ENCODE data around the gene RYR1. TPM values are rescaled to one million over a fixed set of nuclear protein-coding genes. Genes with fewer than 3 reads are reported as not detected.

Gene RYR1
- total and polyA plus RNA-seq, 2 of the 8 experiments (the other 6 are each of a cell fraction or from before 2014, with no cell fraction given) = 5.8 to 11.8 TPM

GRCh38 chr19:38442736-38443135 lies 9.2 kb downstream of the RYR1 start:
- no peak overlapping the region for H2BK15ac ChIP-seq (ENCODE audit: low read length)
- H4K91ac ChIP-seq (replicated peaks; ENCODE audit: insufficient read length, low read length) = no peak overlapping the region
- H4K5ac ChIP-seq (ENCODE audit: insufficient read length, low read depth, low read length) = no peak overlapping the region
- no peak overlapping the region for H2BK5ac ChIP-seq (ENCODE audit: low read depth, low read length)
- no peak overlapping the region for H3K27ac ChIP-seq (ENCODE audit: low read depth, low read length)
- H3K4me2 ChIP-seq (ENCODE audit: insufficient read depth in 1 of 2, low read depth in 2 of 2, low read length in 2 of 2) = no peak overlapping the region
- peaks cover 0 to 2% of the 10 kb centered on the region in 2 experiments for H4K20me1 ChIP-seq (replicated peaks in 1 of 2; ENCODE audit: control insufficient read depth in 1 of 2, insufficient read depth in 2 of 2, low read length in 2 of 2)
- no peak overlapping the region for H2BK12ac ChIP-seq (ENCODE audit: low read depth, low read length)
- WGBS, 2 experiments (ENCODE audit: extremely low coverage in 1 of 2, insufficient coverage in 1 of 2, insufficient read length in 1 of 2, insufficient replicate concordance in 2 of 2, low coverage in 1 of 2, low lambda C conversion rate in 2 of 2, missing lambda C conversion rate in 1 of 2) = 89% methylated on average over 8 of the region's 9 CpGs; no CpG with 5 or more reads in 1 of the 2 experiments
- H2BK20ac ChIP-seq (ENCODE audit: low read length) = no peak overlapping the region
- no peaks in the 10 kb centered on the region for H3K23me2 ChIP-seq (ENCODE audit: low read depth, low read length)
- no peak overlapping the region for H3K23ac ChIP-seq (ENCODE audit: insufficient read length)
- no peak overlapping the region for H2AFZ ChIP-seq (ENCODE audit: low read length)
- no peak overlapping the region for H3K18ac ChIP-seq (ENCODE audit: extremely low read depth, low read length)
- FAIRE-seq (no peak), DNase-seq (ENCODE audit: low read depth in 1 of 2, low spot score in 2 of 2) (no peak)
- H3K4me1 ChIP-seq (replicated peaks in 1 of 4; ENCODE audit: control insufficient read depth in 3 of 4, insufficient read depth in 4 of 4, low read length in 3 of 4) = peaks cover 0 to 5% (median 3%) of the 10 kb centered on the region in 4 experiments; a peak in 5 of 7 replicates
- no peaks in the 10 kb centered on the region for H3K27me3 ChIP-seq (replicated peaks in 1 of 4; ENCODE audit: control insufficient read depth in 3 of 4, extremely low read depth in 1 of 4, insufficient read depth in 3 of 4, low read length in 3 of 4)
- H3K36me3 ChIP-seq (ENCODE audit: control insufficient read depth in 2 of 4, insufficient read depth in 4 of 4, low read length in 3 of 4) = peaks cover 0 to 7% (median 5%) of the 10 kb centered on the region in 4 experiments; a peak in 5 of 8 replicates
- H3K4ac ChIP-seq (replicated peaks; ENCODE audit: insufficient read length, low read depth, low read length) = no peak overlapping the region
- H3K4me3 ChIP-seq (ENCODE audit: extremely low read depth in 1 of 4, insufficient read depth in 2 of 4, low read depth in 3 of 4, low read length in 4 of 4) = no peak overlapping the region
- no peak overlapping the region for H3K14ac ChIP-seq (ENCODE audit: insufficient read length)
- H2BK120ac ChIP-seq (replicated peaks; ENCODE audit: low read depth, low read length) = no peak overlapping the region
- H3K9me3 ChIP-seq (ENCODE audit: insufficient read depth in 2 of 2, low read depth in 1 of 2, low read length in 1 of 2) = no peaks in the 10 kb centered on the region
- H3K56ac ChIP-seq (replicated peaks; ENCODE audit: insufficient read length, low read depth, low read length) = no peak overlapping the region
- ChIA-PET CTCF (ENCODE audit: partially characterized antibody) (no interaction called here), POLR2A (ENCODE audit: partially characterized antibody) (interaction anchor here (1.2 kb wide), 1 partner anchor 37 kb away, joined by 3 read pairs; no protein-coding TSS in a partner anchor)
- H3K79me1 ChIP-seq (ENCODE audit: low read depth, low read length) = no peaks in the 10 kb centered on the region
- H3K79me2 ChIP-seq (ENCODE audit: control insufficient read depth in 1 of 2, insufficient read depth in 2 of 2, low read length in 2 of 2) = no peaks in the 10 kb centered on the region
- H4K8ac ChIP-seq (ENCODE audit: extremely low read depth, insufficient read depth, low read length) = no peak overlapping the region; the same call in 1 of the 2 replicates
- no peak overlapping the region for H2AK5ac ChIP-seq (ENCODE audit: low read depth, low read length)
- H3K9ac ChIP-seq (replicated peaks in 1 of 4; ENCODE audit: extremely low read depth in 1 of 4, low read depth in 3 of 4, low read length in 3 of 4) = no peak overlapping the region
- no peak for TF ChIP-seq HDAC2 (IDR thresholded peaks at IDR 0.05; ENCODE audit: borderline replicate concordance in 1 of 2, low read depth in 2 of 2, low read length in 2 of 2)
- no peak for TF ChIP-seq YY1 (IDR thresholded peaks at IDR 0.05; ENCODE audit: low read depth, low read length)
- no peak for TF ChIP-seq SIX5 (IDR thresholded peaks at IDR 0.05; ENCODE audit: low read depth, low read length)
- TF ChIP-seq EZH2 (IDR thresholded peaks at IDR 0.05; ENCODE audit: low read depth, low read length, severe bottlenecking) = no peak
- no peak for TF ChIP-seq GABPA (IDR thresholded peaks at IDR 0.05; ENCODE audit: borderline replicate concordance, insufficient read depth, low read length)
- TF ChIP-seq TCF12 (IDR thresholded peaks at IDR 0.05; ENCODE audit: low read depth, low read length) = no peak
- no peak for TF ChIP-seq NRF1 (IDR thresholded peaks at IDR 0.05; ENCODE audit: low read depth, low read length)
- TF ChIP-seq TEAD4 (IDR thresholded peaks at IDR 0.05; ENCODE audit: low read depth, low read length) = no peak
- no peak for TF ChIP-seq SUZ12 (IDR thresholded peaks at IDR 0.05; ENCODE audit: low read length)
- no peak for TF ChIP-seq RNF2 (IDR thresholded peaks at IDR 0.05; ENCODE audit: borderline replicate concordance, low read depth, low read length, missing control alignments, poor library complexity, severe bottlenecking)
- no peak for TF ChIP-seq CHD1 (IDR thresholded peaks at IDR 0.05; ENCODE audit: low read depth, low read length)
- TF ChIP-seq CBX5 (IDR thresholded peaks at IDR 0.05; ENCODE audit: low read depth, low read length) = no peak
- TF ChIP-seq CBX8 (IDR thresholded peaks at IDR 0.05; ENCODE audit: borderline replicate concordance, low read depth, low read length) = no peak
- no peak for TF ChIP-seq CEBPB (IDR thresholded peaks at IDR 0.05; ENCODE audit: low read depth, low read length)
- no peak for TF ChIP-seq SP1 (IDR thresholded peaks at IDR 0.05; ENCODE audit: low read depth, low read length)
